Peyer's patch (tissue), 4 donors: Measurements from ENCODE around the gene N4BP2. TPM values are rescaled to one million over a fixed set of nuclear protein-coding genes. Genes with fewer than 3 reads are reported as not detected.
A peak's percentile ranks its signal among the peaks of the same experiment; 100 is the strongest.
"Not testable (repeated sequence)": the region's sequence is repeated elsewhere in the genome, so short reads cannot be mapped to it uniquely, and the experiment has no call there.

ENCODE experiments used
- DNase-seq, 3 donors: peaks; one replicate each; pipeline ENCODE4 v3.0.0-alpha.2; 2017 to 2019
- H3K27ac ChIP-seq, 4 donors: fragments of 200-600 bp; sonication (generic); one replicate each; pipeline ENCODE4 v1.5.1; 2016 to 2019
- H3K27me3 ChIP-seq, 2 donors: fragments of 200-600 bp; sonication (generic); one replicate each; pipeline ENCODE4 v1.5.1; 2019
- H3K36me3 ChIP-seq, 3 donors: fragments of 200-600 bp; sonication (generic); one replicate each; pipeline ENCODE4 v1.5.1; 2016 to 2019
- H3K4me1 ChIP-seq, 4 donors: fragments of 200-600 bp; sonication (generic); one replicate each; pipeline ENCODE4 v1.5.1; 2016 to 2019
- H3K4me3 ChIP-seq, 4 donors: fragments of 200-600 bp; sonication (generic); 1 replicate in 3 of 4; 2 replicates in 1 of 4; pipeline ENCODE4 v1.5.1; 2016 to 2019; ENCODE audit warnings: mild to moderate bottlenecking in 1 of 4
- H3K9me3 ChIP-seq, 4 donors: fragments of 200-600 bp; sonication (generic); one replicate each; pipeline ENCODE4 v1.5.1; 2016 to 2019; ENCODE audit warnings: mild to moderate bottlenecking in 1 of 4
- POLR2A ChIP-seq, 2 donors: fragments of 450-650 bp; IDR thresholded peaks; one replicate each; pipeline ENCODE4 v1.5.1; 2017; ENCODE audit warnings: antibody characterized with exemption in 2 of 2, mild to moderate bottlenecking in 2 of 2, moderate library complexity in 2 of 2
- total RNA-seq, 4 donors: library from RNA; depleted of rRNA; stranded (reverse); fragments of >200 nt; gene quantifications; one replicate each; pipeline ENCODE4 v1.1.0, GENCODE V29; 2016
- TF ChIP-seq, protein P1 (sequence below), 6 experiments: fragments of 450-650 bp in 4 of 6; fragments of 200-600 bp in 2 of 6; sonication (generic) in 1 of 6; IDR thresholded peaks; one replicate each; pipeline ENCODE4 v1.5.1; 2017 to 2019; ENCODE audit warnings: antibody characterized with exemption in 6 of 6, mild to moderate bottlenecking in 3 of 6, moderate library complexity in 1 of 6

Gene N4BP2
- total RNA-seq, 4 donors from 2014 or later = 8.1 to 39.6 (median 10.2) TPM

DNA sequence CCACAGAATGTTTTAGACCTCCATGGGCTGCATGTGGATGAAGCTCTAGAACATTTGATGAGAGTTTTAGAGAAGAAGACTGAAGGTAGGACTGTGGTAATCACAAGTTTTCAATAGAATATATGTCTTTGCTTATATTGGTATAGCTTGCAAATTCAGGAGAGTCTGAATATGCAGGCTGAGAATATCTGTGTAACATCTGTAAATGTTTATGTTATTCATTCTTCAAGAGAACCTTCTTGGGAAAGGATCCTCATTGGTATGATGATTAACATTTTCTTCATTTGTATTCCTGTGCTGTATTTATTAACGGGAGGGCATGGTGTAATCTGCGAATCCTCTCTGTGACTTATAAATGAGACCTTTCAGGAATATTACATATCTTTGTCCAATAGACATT, 88.1 kb downstream of the N4BP2 start:
- TF ChIP-seq POLR2A (IDR thresholded peaks at IDR 0.05) = no peak
- Histone ChIP-seq H3K27me3 (no peaks in the 10 kb centered on the region), H3K4me3 (no peak overlapping the region)

GRCh38 chr4:40147490-40147889, 90.8 kb downstream of the N4BP2 start:
- not testable (repeated sequence) for DNase-seq, H3K27me3 ChIP-seq

More for the DNA sequence above, 88.1 kb downstream of the N4BP2 start:
- no peaks in the 10 kb centered on the region for H3K4me1 ChIP-seq
- no peak overlapping the region for H3K27ac ChIP-seq
- no peak for DNase-seq
- peaks cover 0 to 8% (median 0%) of the 10 kb centered on the region in 3 donors for H3K36me3 ChIP-seq
- H3K9me3 ChIP-seq = no peaks in the 10 kb centered on the region

DNA sequence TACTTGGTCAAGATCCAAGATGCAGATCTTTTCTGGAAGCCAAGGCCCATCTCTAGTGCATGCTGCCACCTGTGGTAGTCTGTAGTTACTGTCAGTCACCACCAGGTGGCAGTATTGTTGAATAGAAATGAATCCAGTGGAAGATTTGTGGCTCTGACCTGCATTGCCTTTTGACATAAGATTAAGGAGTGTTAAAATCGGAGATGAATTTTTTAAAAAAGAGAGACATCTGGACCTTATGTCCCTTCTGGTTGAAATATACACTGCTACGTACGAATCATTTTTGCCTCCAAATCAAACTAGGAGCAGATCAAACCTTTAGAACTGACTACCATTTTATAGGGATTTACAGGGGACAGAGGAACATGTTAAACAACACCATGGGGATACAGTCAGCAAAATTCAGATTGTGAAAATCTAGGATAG, 93.3 kb downstream of the N4BP2 start:
- Histone ChIP-seq H3K36me3 (no peaks in the 10 kb centered on the region), H3K27me3 (no peaks in the 10 kb centered on the region), H3K9me3 (no peaks in the 10 kb centered on the region), H3K4me1 (no peaks in the 10 kb centered on the region), H3K4me3 (no peak overlapping the region), H3K27ac (peak overlapping the region in 1 of 4 donors; percentile 18)
- TF ChIP-seq POLR2A (IDR thresholded peaks at IDR 0.05) = no peak
- TF ChIP-seq, protein P1, sequence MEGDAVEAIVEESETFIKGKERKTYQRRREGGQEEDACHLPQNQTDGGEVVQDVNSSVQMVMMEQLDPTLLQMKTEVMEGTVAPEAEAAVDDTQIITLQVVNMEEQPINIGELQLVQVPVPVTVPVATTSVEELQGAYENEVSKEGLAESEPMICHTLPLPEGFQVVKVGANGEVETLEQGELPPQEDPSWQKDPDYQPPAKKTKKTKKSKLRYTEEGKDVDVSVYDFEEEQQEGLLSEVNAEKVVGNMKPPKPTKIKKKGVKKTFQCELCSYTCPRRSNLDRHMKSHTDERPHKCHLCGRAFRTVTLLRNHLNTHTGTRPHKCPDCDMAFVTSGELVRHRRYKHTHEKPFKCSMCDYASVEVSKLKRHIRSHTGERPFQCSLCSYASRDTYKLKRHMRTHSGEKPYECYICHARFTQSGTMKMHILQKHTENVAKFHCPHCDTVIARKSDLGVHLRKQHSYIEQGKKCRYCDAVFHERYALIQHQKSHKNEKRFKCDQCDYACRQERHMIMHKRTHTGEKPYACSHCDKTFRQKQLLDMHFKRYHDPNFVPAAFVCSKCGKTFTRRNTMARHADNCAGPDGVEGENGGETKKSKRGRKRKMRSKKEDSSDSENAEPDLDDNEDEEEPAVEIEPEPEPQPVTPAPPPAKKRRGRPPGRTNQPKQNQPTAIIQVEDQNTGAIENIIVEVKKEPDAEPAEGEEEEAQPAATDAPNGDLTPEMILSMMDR (IDR thresholded peaks at IDR 0.05) = peak; percentile 90 to 99 (median 96)
- DNase-seq = peak in 2 of 3 donors; percentile 85 to 89

More at GRCh38 chr4:40147490-40147889, 90.8 kb downstream of the N4BP2 start:
- not testable (repeated sequence) for H3K9me3 ChIP-seq, H3K4me1 ChIP-seq, H3K36me3 ChIP-seq, H3K4me3 ChIP-seq, H3K27ac ChIP-seq

DNA sequence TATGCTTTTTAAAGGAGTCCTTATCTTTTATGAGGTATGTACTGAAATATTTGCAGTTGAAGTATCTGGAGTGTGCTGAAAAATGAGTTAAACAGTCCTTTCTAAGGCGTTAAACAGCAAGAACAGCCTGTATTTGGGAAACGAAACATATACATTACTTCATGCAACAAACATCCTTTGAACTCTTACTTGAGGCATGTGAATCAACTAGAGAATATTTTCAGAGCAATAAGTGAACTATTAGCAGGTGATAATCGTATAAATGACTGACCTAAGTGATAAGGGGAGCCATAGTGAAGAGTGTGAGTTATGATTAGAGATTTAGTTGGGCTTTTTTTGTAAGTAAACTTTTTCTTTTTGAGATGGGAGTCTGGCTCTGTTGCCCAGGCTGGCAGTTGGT, 94.3 kb downstream of the N4BP2 start:
- Histone ChIP-seq H3K4me3 (no peak overlapping the region), H3K27ac (no peak overlapping the region)
- no peak for DNase-seq

GRCh38 chr4:40152637-40153036, 96.0 kb downstream of the N4BP2 start:
- H3K4me1 ChIP-seq = no peaks in the 10 kb centered on the region
- no peak overlapping the region for H3K27ac ChIP-seq
- no peaks in the 10 kb centered on the region for H3K36me3 ChIP-seq

More for the DNA sequence above, 94.3 kb downstream of the N4BP2 start:
- Histone ChIP-seq H3K9me3 (no peaks in the 10 kb centered on the region), H3K27me3 (no peaks in the 10 kb centered on the region), H3K4me1 (no peaks in the 10 kb centered on the region), H3K36me3 (no peaks in the 10 kb centered on the region)
- TF ChIP-seq, protein P1 (IDR thresholded peaks at IDR 0.05) = no peak
- TF ChIP-seq POLR2A (IDR thresholded peaks at IDR 0.05) = no peak

DNA sequence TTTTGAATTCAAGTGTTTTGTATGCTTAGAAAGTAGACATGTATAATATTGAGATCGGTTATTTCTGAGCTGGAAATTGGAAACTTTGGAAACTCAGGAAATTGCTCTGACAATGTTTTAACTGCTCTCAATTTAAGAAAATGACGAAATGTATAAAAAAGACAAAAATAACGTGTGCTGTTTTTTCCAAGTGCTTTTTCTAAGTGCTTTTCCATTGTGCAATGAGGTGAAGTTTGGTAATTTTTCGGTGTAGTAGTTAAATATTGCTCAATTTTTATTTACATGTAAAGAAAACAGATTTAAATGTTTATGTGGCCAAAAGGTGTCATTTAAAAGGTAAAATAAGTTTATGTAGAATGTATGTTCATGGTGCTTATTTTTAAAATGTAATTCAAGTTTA, 100.8 kb downstream of the N4BP2 start:
- Histone ChIP-seq H3K27ac (no peak overlapping the region), H3K9me3 (no peaks in the 10 kb centered on the region), H3K4me3 (no peak overlapping the region), H3K36me3 (no peaks in the 10 kb centered on the region), H3K27me3 (no peaks in the 10 kb centered on the region), H3K4me1 (no peaks in the 10 kb centered on the region)
- TF ChIP-seq, protein P1 (IDR thresholded peaks at IDR 0.05) = no peak
- no peak for TF ChIP-seq POLR2A (IDR thresholded peaks at IDR 0.05)
- DNase-seq = no peak

More at GRCh38 chr4:40152637-40153036, 96.0 kb downstream of the N4BP2 start:
- no peaks in the 10 kb centered on the region for H3K27me3 ChIP-seq
- peak in 1 of 3 donors; percentile 37 for DNase-seq
- H3K9me3 ChIP-seq = no peaks in the 10 kb centered on the region
- no peak for TF ChIP-seq POLR2A (IDR thresholded peaks at IDR 0.05)
- TF ChIP-seq, protein P1 (IDR thresholded peaks at IDR 0.05) = no peak
- no peak overlapping the region for H3K4me3 ChIP-seq

DNA sequence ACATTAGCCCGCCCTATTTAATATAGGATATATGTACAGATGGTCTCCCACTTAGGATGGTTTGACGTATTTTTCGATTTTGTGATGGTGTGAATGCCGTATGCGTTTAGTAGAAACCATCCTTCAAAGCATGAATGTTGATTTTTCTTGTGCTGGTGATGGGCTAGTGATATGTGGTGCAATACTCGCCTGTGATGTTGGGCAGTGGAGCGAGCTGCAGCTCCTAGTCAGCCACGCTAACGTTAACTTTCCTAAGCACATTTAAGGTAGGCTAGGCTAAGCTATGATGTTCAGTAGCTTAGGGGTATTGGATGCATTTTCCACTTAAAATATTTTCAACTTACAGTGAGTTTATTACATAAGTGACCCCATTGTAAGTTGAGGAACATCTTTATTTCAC, 103.6 kb downstream of the N4BP2 start:
- H3K4me3 ChIP-seq = no peak overlapping the region
- DNase-seq = no peak
- H3K27ac ChIP-seq = no peak overlapping the region
- no peaks in the 10 kb centered on the region for H3K27me3 ChIP-seq
- TF ChIP-seq POLR2A (IDR thresholded peaks at IDR 0.05) = no peak
- TF ChIP-seq, protein P1 (IDR thresholded peaks at IDR 0.05) = no peak
- H3K4me1 ChIP-seq = no peaks in the 10 kb centered on the region
- no peaks in the 10 kb centered on the region for H3K9me3 ChIP-seq
- H3K36me3 ChIP-seq = no peaks in the 10 kb centered on the region
